ENCODE measurements around the gene SYT8. TPM values are rescaled to one million over a fixed set of nuclear protein-coding genes. Genes with fewer than 3 reads are reported as not detected.

SYT8 gene
- total and polyA plus RNA-seq, 2 of the 8 experiments (the other 6 are each of a cell fraction or from before 2014, with no cell fraction given) = not detected

- TF ChIP-seq HDAC2 (IDR thresholded peaks at IDR 0.05; ENCODE audit: borderline replicate concordance in 1 of 2, low read depth in 2 of 2, low read length in 2 of 2) = no peak
These were observed 9.0 kb downstream of the SYT8 start (continued) for GRCh38 chr11:1843796-1844195.
